Panc1 (cell line): Measurements from ENCODE around the gene CNKSR1.

Experiments used
- POLR2AphosphoS5 ChIP-seq: IDR thresholded peaks from 2 replicates; pipeline ENCODE4 v1.6.1; 2012; ENCODE audit warnings: mild to moderate bottlenecking, low read depth, low read length, moderate library complexity
- SIN3A ChIP-seq: IDR thresholded peaks from 2 replicates; pipeline ENCODE4 v1.6.1; 2012; ENCODE audit warnings: low read depth, mild to moderate bottlenecking, low read length, moderate library complexity, borderline replicate concordance; ENCODE audit not compliant: insufficient read depth
- TCF7L2 ChIP-seq: IDR thresholded peaks from 2 replicates; pipeline ENCODE4 v1.6.1; 2011; ENCODE audit warnings: mild to moderate bottlenecking, low read depth, low read length, inconsistent platforms
- TF ChIP-seq, protein P1 (sequence below): fragments of 450-650 bp; IDR thresholded peaks from 2 replicates; pipeline ENCODE4 v1.5.1; 2017; ENCODE audit warnings: mild to moderate bottlenecking

DNA sequence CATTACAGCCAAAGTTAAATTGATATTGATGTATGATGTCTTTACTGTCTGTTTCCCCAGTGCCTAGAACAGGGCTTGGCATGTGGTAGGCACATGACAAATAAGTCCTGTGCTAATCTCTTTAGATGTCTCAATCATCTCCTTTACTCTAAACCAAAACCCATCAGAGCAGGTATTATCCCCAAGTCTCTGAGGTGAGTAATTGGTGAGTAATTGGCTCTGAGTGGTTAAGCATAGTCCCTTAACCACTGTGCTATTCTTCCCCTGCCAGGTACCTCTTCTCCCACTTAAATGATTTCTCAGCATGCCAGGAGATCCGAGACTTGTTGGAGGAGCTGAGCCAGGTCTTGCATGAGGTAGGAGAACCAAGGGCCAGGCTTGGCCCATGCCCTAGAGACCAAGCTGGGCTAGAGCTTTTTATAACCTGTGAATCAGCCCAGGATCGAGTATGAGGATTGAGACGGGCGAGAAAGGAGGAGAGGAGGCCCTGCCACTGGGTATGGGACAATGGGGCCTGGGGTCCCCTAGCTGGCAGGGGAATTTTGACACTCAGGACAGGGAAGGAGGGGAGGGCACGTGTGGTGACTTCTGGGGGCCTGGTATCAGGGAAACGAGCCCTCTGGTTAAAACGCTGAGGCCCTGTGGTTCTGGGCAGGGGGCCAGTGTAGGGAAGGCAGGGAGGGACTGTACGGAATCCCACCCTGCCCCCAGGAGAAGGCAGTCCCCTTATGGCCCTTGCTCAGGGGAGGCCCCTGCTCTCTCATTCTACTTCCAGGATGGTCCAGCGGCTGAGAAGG, 4.5 kb downstream of the CNKSR1 start:
- TF ChIP-seq SIN3A (no peak), POLR2AphosphoS5 (no peak), TCF7L2 (no peak)
- TF ChIP-seq, protein P1, sequence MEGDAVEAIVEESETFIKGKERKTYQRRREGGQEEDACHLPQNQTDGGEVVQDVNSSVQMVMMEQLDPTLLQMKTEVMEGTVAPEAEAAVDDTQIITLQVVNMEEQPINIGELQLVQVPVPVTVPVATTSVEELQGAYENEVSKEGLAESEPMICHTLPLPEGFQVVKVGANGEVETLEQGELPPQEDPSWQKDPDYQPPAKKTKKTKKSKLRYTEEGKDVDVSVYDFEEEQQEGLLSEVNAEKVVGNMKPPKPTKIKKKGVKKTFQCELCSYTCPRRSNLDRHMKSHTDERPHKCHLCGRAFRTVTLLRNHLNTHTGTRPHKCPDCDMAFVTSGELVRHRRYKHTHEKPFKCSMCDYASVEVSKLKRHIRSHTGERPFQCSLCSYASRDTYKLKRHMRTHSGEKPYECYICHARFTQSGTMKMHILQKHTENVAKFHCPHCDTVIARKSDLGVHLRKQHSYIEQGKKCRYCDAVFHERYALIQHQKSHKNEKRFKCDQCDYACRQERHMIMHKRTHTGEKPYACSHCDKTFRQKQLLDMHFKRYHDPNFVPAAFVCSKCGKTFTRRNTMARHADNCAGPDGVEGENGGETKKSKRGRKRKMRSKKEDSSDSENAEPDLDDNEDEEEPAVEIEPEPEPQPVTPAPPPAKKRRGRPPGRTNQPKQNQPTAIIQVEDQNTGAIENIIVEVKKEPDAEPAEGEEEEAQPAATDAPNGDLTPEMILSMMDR: no peak
